ENCODE data around the gene MBD6. TPM values are rescaled to one million over a fixed set of nuclear protein-coding genes. Genes with fewer than 3 reads are reported as not detected.

Gene MBD6
- total RNA-seq, 1 donor from 2014 or later = 158 TPM

- no peak for TF ChIP-seq CTCF (IDR thresholded peaks at IDR 0.05; ENCODE audit: unreplicated experiment)
- Mint-ChIP-seq H3K36me3 (ENCODE audit: insufficient read depth) (peaks cover 19% of the 10 kb centered on the region), H3K4me1 (ENCODE audit: low read depth) (peaks cover 24% of the 10 kb centered on the region), H3K27ac (peak overlapping the region; percentile 58), H3K27me3 (no peaks in the 10 kb centered on the region), H3K9me3 (ENCODE audit: low read depth) (no peaks in the 10 kb centered on the region), H3K4me3 (ENCODE audit: low read depth) (peak overlapping the region; percentile 98)
- DNase-seq (ENCODE audit: low spot score, unreplicated experiment) = no peak
Measured at GRCh38 chr12:57518176-57518919, 4.3 kb upstream of the MBD6 start.

GRCh38 chr12:57518920-57519795 is 3.5 kb upstream of the MBD6 start:
- H3K4me3 Mint-ChIP-seq (ENCODE audit: low read depth) = peak overlapping the region; percentile 98
- H3K4me1 Mint-ChIP-seq (ENCODE audit: low read depth) = peaks cover 32% of the 10 kb centered on the region
- H3K9me3 Mint-ChIP-seq (ENCODE audit: low read depth) = no peaks in the 10 kb centered on the region
- H3K36me3 Mint-ChIP-seq (ENCODE audit: insufficient read depth) = peaks cover 19% of the 10 kb centered on the region
- H3K27me3 Mint-ChIP-seq = no peaks in the 10 kb centered on the region
- no peak for TF ChIP-seq CTCF (IDR thresholded peaks at IDR 0.05; ENCODE audit: unreplicated experiment)
- H3K27ac Mint-ChIP-seq = peak overlapping the region; percentile 100
- no peak for DNase-seq (ENCODE audit: low spot score, unreplicated experiment)

- no peak for TF ChIP-seq CTCF (IDR thresholded peaks at IDR 0.05; ENCODE audit: unreplicated experiment)
- Mint-ChIP-seq H3K9me3 (ENCODE audit: low read depth) (no peaks in the 10 kb centered on the region), H3K27ac (peak overlapping the region; percentile 100), H3K4me3 (ENCODE audit: low read depth) (peak overlapping the region; percentile 98), H3K4me1 (ENCODE audit: low read depth) (peaks cover 37% of the 10 kb centered on the region), H3K36me3 (ENCODE audit: insufficient read depth) (peaks cover 17% of the 10 kb centered on the region), H3K27me3 (no peaks in the 10 kb centered on the region)
- no peak for DNase-seq (ENCODE audit: low spot score, unreplicated experiment)
Measured at GRCh38 chr12:57519796-57520052, 2.9 kb upstream of the MBD6 start.

GRCh38 chr12:57520053-57520818 is 2.4 kb upstream of the MBD6 start, which contains the start of gene DDIT3:
DDIT3 (minus strand) TSS chr12:57520514; CDS start chr12:57517406, 3,108 bp downstream.
- DNase-seq (ENCODE audit: low spot score, unreplicated experiment) = peak; percentile 99
- Mint-ChIP-seq H3K4me1 (ENCODE audit: low read depth) (peaks cover 39% of the 10 kb centered on the region), H3K9me3 (ENCODE audit: low read depth) (no peaks in the 10 kb centered on the region), H3K36me3 (ENCODE audit: insufficient read depth) (peaks cover 17% of the 10 kb centered on the region), H3K27me3 (no peaks in the 10 kb centered on the region), H3K4me3 (ENCODE audit: low read depth) (peak within 1 kb of the TSS; percentile 98), H3K27ac (peak within 1 kb of the TSS; percentile 100)
- no peak for TF ChIP-seq CTCF (IDR thresholded peaks at IDR 0.05; ENCODE audit: unreplicated experiment)

GRCh38 chr12:57521525-57522010 is 1.1 kb upstream of the MBD6 start:
- Mint-ChIP-seq H3K4me1 (ENCODE audit: low read depth) (peaks cover 39% of the 10 kb centered on the region), H3K4me3 (ENCODE audit: low read depth) (peak overlapping the region; percentile 98), H3K9me3 (ENCODE audit: low read depth) (no peaks in the 10 kb centered on the region), H3K36me3 (ENCODE audit: insufficient read depth) (peaks cover 11% of the 10 kb centered on the region), H3K27ac (peak overlapping the region; percentile 99), H3K27me3 (no peaks in the 10 kb centered on the region)
- no peak for TF ChIP-seq CTCF (IDR thresholded peaks at IDR 0.05; ENCODE audit: unreplicated experiment)
- DNase-seq (ENCODE audit: low spot score, unreplicated experiment) = no peak

All from progenitor cell of endocrine pancreas (in vitro differentiated cells).